Measurements from ENCODE around the gene FAM13A. TPM values are rescaled to one million over a fixed set of nuclear protein-coding genes. Genes with fewer than 3 reads are reported as not detected.
"Not testable (repeated sequence)": the region's sequence is repeated elsewhere in the genome, so short reads cannot be mapped to it uniquely, and the experiment has no call there.

Gene FAM13A
- total and polyA plus RNA-seq, 4 donors: 31.0 to 41.4 (median 35.8) TPM

DNA sequence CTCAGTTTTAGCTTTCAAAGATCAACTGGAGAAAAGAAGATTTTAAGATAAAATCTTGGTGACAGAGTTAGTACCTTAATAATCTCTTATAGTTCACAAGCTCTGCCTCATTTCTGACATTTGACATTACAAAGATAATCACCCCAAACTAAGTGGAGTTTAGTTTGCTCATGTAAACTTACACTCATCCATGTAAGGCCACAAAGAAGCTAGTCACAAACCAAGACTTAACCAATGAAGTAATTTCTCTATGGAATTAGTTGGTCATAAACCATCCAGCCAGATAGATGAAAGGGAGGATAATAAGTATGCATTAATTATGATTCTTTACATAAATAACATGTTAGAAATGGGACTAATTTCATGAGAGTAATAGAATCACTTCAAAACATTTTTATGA, 159.2 kb downstream of the FAM13A start:
- Histone ChIP-seq H3K36me3 (ENCODE audit: control insufficient read depth, insufficient read depth, low read length) (no peaks in the 10 kb centered on the region), H3K27ac (ENCODE audit: low read depth, low read length) (no peak overlapping the region), H3K9me3 (ENCODE audit: control insufficient read depth, insufficient read depth, low read length) (peaks cover 2% of the 10 kb centered on the region), H3K4me3 (ENCODE audit: low read depth, low read length) (no peak overlapping the region), H3K4me1 (ENCODE audit: control insufficient read depth, insufficient read depth, low read length) (no peaks in the 10 kb centered on the region), H3K27me3 (ENCODE audit: control insufficient read depth, insufficient read depth, low read length) (no peaks in the 10 kb centered on the region)
- no peak for DNase-seq (ENCODE audit: low read depth in 4 of 6, low spot score in 6 of 6)

DNA sequence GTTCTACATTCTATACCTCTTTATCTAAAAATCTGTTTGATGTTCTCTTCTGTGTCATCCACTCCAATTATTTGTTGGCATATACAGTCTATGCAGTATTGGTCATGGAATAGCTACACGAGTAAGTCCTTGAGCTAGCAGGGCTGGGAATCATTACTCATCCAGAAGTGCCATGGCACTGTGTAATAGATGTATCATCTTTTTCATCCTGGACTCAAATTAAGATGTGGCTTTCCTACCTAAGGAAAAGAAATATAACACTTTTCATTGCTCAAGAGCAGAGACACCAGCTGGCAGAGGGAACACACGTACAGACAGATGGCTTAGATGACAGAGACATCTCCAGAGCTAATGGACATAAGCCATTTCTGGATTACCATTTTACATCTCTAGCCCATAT, 159.8 kb downstream of the FAM13A start:
- 80% methylated on average over 1 of the region's 2 CpGs for WGBS (ENCODE audit: insufficient coverage)
- Histone ChIP-seq H3K36me3 (ENCODE audit: control insufficient read depth, insufficient read depth, low read length) (no peaks in the 10 kb centered on the region), H3K4me3 (ENCODE audit: low read depth, low read length) (no peak overlapping the region), H3K27me3 (ENCODE audit: control insufficient read depth, insufficient read depth, low read length) (no peaks in the 10 kb centered on the region), H3K27ac (ENCODE audit: low read depth, low read length) (no peak overlapping the region), H3K4me1 (ENCODE audit: control insufficient read depth, insufficient read depth, low read length) (no peaks in the 10 kb centered on the region), H3K9me3 (ENCODE audit: control insufficient read depth, insufficient read depth, low read length) (peaks cover 2% of the 10 kb centered on the region)
- DNase-seq (ENCODE audit: low read depth in 4 of 6, low spot score in 6 of 6): no peak

DNA sequence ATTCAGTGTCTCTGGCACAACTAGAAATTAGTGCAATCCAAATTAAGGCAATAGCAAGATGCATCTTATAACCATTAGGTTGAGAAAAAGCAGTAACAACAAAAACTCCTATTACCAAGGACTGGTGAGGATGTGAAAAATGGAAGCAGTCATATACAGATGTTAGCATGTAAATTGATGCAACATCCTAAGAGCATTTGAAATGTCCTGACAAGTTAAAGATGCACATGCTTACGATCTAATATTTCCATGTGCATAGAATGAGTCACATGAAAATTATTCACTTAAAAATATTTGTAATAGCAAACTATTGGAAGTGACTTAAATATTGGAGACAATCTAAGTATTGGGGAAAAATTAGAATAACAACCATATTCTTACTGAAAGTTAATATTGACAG, 163.0 kb downstream of the FAM13A start:
- no peaks in the 10 kb centered on the region for H3K9me3 ChIP-seq (ENCODE audit: control insufficient read depth, insufficient read depth, low read length)
- H3K4me1 ChIP-seq (ENCODE audit: control insufficient read depth, insufficient read depth, low read length): no peaks in the 10 kb centered on the region
- H3K27ac ChIP-seq (ENCODE audit: low read depth, low read length): no peak overlapping the region
- H3K4me3 ChIP-seq (ENCODE audit: low read depth, low read length): no peak overlapping the region
- no peaks in the 10 kb centered on the region for H3K27me3 ChIP-seq (ENCODE audit: control insufficient read depth, insufficient read depth, low read length)
- no peak for DNase-seq (ENCODE audit: low read depth in 4 of 6, low spot score in 6 of 6)
- WGBS (ENCODE audit: insufficient coverage): no CpG with 5 or more reads among the region's 1 CpG
- H3K36me3 ChIP-seq (ENCODE audit: control insufficient read depth, insufficient read depth, low read length): no peaks in the 10 kb centered on the region

DNA sequence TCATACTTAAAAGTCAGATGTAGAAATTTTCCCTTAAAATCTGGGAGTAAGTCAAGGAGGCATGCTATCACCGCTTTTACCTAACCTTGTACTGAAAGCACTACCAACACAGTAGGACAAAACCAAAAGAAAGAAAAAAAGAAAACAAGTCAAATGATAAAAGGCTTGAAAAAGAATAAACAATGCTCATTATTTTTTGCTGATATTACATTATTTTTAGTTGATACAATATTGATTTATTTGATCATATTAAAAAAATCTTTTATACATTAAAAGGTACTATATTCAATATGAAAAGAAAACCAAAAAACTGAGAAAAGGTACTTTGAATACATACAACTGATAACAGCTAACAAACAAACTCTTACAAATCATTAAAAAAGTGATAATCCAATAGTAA, 164.3 kb downstream of the FAM13A start:
- H3K27ac ChIP-seq (ENCODE audit: low read depth, low read length): no peak overlapping the region
- H3K36me3 ChIP-seq (ENCODE audit: control insufficient read depth, insufficient read depth, low read length): no peaks in the 10 kb centered on the region
- WGBS (ENCODE audit: insufficient coverage): no CpG with 5 or more reads among the region's 1 CpG
- DNase-seq (ENCODE audit: low read depth in 4 of 6, low spot score in 6 of 6): no peak
- no peaks in the 10 kb centered on the region for H3K27me3 ChIP-seq (ENCODE audit: control insufficient read depth, insufficient read depth, low read length)
- no peaks in the 10 kb centered on the region for H3K4me1 ChIP-seq (ENCODE audit: control insufficient read depth, insufficient read depth, low read length)
- H3K9me3 ChIP-seq (ENCODE audit: control insufficient read depth, insufficient read depth, low read length): no peaks in the 10 kb centered on the region
- H3K4me3 ChIP-seq (ENCODE audit: low read depth, low read length): no peak overlapping the region

DNA sequence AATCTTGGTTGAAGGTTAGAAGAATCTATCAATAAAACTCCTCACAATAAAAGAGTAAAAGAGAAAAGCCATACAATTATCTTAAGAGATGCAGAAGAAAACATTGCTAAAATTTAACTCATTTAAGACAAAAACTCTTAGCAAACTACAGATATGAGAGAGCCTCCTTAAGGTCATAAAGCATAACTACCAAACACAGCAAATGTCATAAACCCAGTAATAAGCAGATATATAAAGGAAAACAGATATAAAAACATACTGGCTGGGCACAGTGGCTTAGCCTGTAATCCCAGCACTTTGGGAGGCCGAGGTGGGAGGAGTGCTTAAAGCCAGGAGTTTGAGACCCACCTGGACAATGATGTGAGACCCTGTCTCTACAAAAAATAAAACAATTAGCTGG, 165.3 kb downstream of the FAM13A start:
- Histone ChIP-seq H3K9me3 (ENCODE audit: control insufficient read depth, insufficient read depth, low read length) (no peaks in the 10 kb centered on the region), H3K4me1 (ENCODE audit: control insufficient read depth, insufficient read depth, low read length) (no peaks in the 10 kb centered on the region), H3K4me3 (ENCODE audit: low read depth, low read length) (no peak overlapping the region), H3K27ac (ENCODE audit: low read depth, low read length) (no peak overlapping the region), H3K36me3 (ENCODE audit: control insufficient read depth, insufficient read depth, low read length) (no peaks in the 10 kb centered on the region), H3K27me3 (ENCODE audit: control insufficient read depth, insufficient read depth, low read length) (no peaks in the 10 kb centered on the region)
- no peak for DNase-seq (ENCODE audit: low read depth in 4 of 6, low spot score in 6 of 6)
- no CpG with 5 or more reads among the region's 1 CpG for WGBS (ENCODE audit: insufficient coverage)

DNA sequence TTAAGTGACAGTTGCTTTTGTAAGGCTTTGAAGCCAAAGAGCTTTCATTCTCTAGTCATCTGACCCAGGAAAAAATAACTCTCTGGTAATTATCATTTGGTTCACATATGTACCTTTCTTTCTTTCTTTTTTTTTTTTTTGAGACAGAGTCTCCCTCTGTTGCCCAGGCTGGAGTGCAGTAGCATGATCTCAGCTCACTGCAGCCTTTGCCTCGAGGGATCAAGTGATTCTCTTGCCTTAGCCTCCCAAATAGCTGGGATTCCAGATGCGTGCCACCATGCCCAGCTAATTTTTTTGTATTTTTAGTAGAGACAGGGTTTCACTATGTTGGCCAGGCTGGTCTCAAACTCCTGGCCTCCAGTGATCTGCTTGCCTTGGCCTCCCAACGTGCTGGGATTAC, 169.6 kb downstream of the FAM13A start:
- not testable (repeated sequence) for H3K9me3 ChIP-seq (ENCODE audit: control insufficient read depth, insufficient read depth, low read length); H3K36me3 ChIP-seq (ENCODE audit: control insufficient read depth, insufficient read depth, low read length); DNase-seq (ENCODE audit: low read depth in 4 of 6, low spot score in 6 of 6); H3K4me3 ChIP-seq (ENCODE audit: low read depth, low read length); H3K27me3 ChIP-seq (ENCODE audit: control insufficient read depth, insufficient read depth, low read length); H3K4me1 ChIP-seq (ENCODE audit: control insufficient read depth, insufficient read depth, low read length); H3K27ac ChIP-seq (ENCODE audit: low read depth, low read length)
- no CpG with 5 or more reads among the region's 3 CpGs for WGBS (ENCODE audit: insufficient coverage)

DNA sequence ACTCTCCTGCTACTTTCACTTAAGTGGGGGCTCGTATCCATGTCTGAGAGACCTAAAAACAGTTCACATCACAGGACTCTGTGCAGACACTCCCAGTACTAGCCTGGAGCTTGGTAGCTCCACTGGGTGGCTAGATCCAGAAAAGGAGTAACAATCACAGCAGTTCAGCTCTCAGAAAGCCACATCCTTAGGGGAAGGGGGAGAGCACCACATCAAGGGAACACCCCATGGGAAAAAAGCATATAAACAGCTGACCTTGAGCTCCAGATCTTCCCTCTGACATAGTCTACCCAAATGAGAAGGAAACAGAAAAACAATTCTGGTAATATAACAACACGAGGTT, 175.8 kb downstream of the FAM13A start:
- H3K27ac ChIP-seq (ENCODE audit: low read depth, low read length): no peak overlapping the region
- 80% methylated on average over 1 of the region's 2 CpGs for WGBS (ENCODE audit: insufficient coverage)
- DNase-seq (ENCODE audit: low read depth in 4 of 6, low spot score in 6 of 6): no peak

DNA sequence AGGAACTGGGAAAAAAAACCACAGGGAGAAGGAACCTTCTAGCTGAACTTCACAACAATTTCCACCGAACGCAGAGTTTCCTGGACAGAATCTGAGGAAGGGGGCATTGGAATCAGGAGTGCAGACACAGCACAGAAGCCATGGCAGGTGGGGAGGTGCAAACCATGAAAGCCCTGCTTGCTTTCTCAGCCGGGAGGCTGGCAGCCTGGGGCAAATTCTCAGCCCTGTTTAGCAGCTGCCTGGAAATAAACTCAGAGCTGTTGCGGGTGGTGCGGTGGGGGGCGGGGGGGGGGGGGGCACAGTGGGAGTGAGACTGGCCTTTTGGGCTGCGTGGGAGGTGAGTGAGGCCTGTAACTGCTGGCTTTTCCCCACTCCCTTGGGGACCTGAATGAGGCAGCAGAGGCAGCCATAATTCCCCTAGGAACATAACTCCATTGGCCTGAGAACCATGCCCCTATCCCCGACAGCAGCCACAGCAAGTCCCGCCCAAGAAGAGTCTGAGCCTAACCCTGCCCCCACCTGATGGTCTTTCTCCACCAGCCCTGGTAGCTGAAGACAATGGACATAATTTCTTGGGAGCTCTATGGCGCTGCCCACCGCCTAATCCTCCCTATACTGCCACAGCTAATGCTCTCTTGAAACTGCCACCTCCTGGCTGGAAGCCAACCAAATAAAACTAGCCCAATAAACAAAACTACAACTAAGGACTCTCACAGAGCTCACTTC, 176.3 kb downstream of the FAM13A start:
- Histone ChIP-seq H3K36me3 (ENCODE audit: control insufficient read depth, insufficient read depth, low read length) (no peaks in the 10 kb centered on the region), H3K4me3 (ENCODE audit: low read depth, low read length) (no peak overlapping the region), H3K27ac (ENCODE audit: low read depth, low read length) (no peak overlapping the region), H3K9me3 (ENCODE audit: control insufficient read depth, insufficient read depth, low read length) (no peaks in the 10 kb centered on the region), H3K27me3 (ENCODE audit: control insufficient read depth, insufficient read depth, low read length) (no peaks in the 10 kb centered on the region), H3K4me1 (ENCODE audit: control insufficient read depth, insufficient read depth, low read length) (no peaks in the 10 kb centered on the region)
- 72% methylated on average over 4 of the region's 11 CpGs for WGBS (ENCODE audit: insufficient coverage)
- no peak for DNase-seq (ENCODE audit: low read depth in 4 of 6, low spot score in 6 of 6)

More for the DNA sequence above, 175.8 kb downstream of the FAM13A start:
- no peak overlapping the region for H3K4me3 ChIP-seq (ENCODE audit: low read depth, low read length)
- no peaks in the 10 kb centered on the region for H3K36me3 ChIP-seq (ENCODE audit: control insufficient read depth, insufficient read depth, low read length)
- H3K9me3 ChIP-seq (ENCODE audit: control insufficient read depth, insufficient read depth, low read length): no peaks in the 10 kb centered on the region
- no peaks in the 10 kb centered on the region for H3K27me3 ChIP-seq (ENCODE audit: control insufficient read depth, insufficient read depth, low read length)
- no peaks in the 10 kb centered on the region for H3K4me1 ChIP-seq (ENCODE audit: control insufficient read depth, insufficient read depth, low read length)

DNA sequence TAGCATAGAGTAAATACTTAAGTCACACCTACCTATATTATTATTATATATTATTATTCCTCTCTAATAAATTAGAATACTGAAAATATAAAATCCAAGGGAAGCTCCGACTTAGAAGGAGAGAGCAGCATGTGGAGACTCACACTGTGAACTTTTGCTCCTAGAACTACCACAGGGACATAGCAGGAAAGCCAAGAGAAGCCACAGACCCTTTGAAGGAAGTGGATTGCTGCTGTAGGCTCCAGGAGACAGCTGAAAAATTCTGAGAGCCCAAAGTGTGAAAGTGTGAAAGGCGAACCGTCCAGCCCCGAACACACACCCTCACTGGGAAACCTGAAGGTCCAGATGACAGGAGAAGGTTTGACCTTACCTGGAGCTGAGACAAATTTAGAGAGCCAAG, 177.0 kb downstream of the FAM13A start:
- no peak overlapping the region for H3K27ac ChIP-seq (ENCODE audit: low read depth, low read length)
- DNase-seq (ENCODE audit: low read depth in 4 of 6, low spot score in 6 of 6): no peak

DNA sequence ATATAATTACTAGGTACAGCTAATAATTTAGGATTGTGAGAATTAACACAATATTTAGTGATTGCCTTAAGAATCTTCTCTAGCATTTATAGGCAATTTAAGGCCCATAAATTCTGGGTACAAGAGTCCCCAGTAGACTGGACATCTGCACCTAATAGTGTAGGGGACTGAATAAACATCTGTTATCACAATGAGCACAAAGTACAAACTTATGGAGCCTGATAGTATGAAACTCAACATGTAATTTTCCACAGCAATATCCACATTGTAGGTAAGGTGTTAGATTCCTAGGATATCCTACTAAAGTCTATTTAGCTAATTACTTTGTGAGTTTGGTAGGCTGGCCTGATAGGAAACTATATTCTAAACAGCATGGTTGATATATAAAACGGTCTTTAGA, 178.3 kb downstream of the FAM13A start:
- no peaks in the 10 kb centered on the region for H3K27me3 ChIP-seq (ENCODE audit: control insufficient read depth, insufficient read depth, low read length)
- no peak overlapping the region for H3K27ac ChIP-seq (ENCODE audit: low read depth, low read length)
- WGBS (ENCODE audit: insufficient coverage): no CpG with 5 or more reads among the region's 1 CpG
- no peaks in the 10 kb centered on the region for H3K36me3 ChIP-seq (ENCODE audit: control insufficient read depth, insufficient read depth, low read length)
- H3K4me1 ChIP-seq (ENCODE audit: control insufficient read depth, insufficient read depth, low read length): no peaks in the 10 kb centered on the region
- no peak for DNase-seq (ENCODE audit: low read depth in 4 of 6, low spot score in 6 of 6)
- no peak overlapping the region for H3K4me3 ChIP-seq (ENCODE audit: low read depth, low read length)
- H3K9me3 ChIP-seq (ENCODE audit: control insufficient read depth, insufficient read depth, low read length): no peaks in the 10 kb centered on the region

More for the DNA sequence above, 177.0 kb downstream of the FAM13A start:
- Histone ChIP-seq H3K27me3 (ENCODE audit: control insufficient read depth, insufficient read depth, low read length) (no peaks in the 10 kb centered on the region), H3K36me3 (ENCODE audit: control insufficient read depth, insufficient read depth, low read length) (no peaks in the 10 kb centered on the region), H3K4me1 (ENCODE audit: control insufficient read depth, insufficient read depth, low read length) (no peaks in the 10 kb centered on the region), H3K9me3 (ENCODE audit: control insufficient read depth, insufficient read depth, low read length) (no peaks in the 10 kb centered on the region), H3K4me3 (ENCODE audit: low read depth, low read length) (no peak overlapping the region)
- WGBS (ENCODE audit: insufficient coverage): no CpG with 5 or more reads among the region's 4 CpGs

Data from spinal cord (tissue), 10 donors.